HPDE6-E6E7 (cell line): ENCODE measurements around the gene PROP1.
"Not testable (repeated sequence)": the region's sequence is repeated elsewhere in the genome, so short reads cannot be mapped to it uniquely, and the experiment has no call there.

Experiments
- DNase-seq: peaks from one replicate; pipeline ENCODE4 v3.0.0; 2011; ENCODE audit warnings: missing footprints; ENCODE audit errors: extremely low spot score

PROP1 gene

GRCh38 chr5:177945145-177945544 lies 50.9 kb downstream of the PROP1 start:
- DNase-seq, result not testable (repeated sequence)

DNA sequence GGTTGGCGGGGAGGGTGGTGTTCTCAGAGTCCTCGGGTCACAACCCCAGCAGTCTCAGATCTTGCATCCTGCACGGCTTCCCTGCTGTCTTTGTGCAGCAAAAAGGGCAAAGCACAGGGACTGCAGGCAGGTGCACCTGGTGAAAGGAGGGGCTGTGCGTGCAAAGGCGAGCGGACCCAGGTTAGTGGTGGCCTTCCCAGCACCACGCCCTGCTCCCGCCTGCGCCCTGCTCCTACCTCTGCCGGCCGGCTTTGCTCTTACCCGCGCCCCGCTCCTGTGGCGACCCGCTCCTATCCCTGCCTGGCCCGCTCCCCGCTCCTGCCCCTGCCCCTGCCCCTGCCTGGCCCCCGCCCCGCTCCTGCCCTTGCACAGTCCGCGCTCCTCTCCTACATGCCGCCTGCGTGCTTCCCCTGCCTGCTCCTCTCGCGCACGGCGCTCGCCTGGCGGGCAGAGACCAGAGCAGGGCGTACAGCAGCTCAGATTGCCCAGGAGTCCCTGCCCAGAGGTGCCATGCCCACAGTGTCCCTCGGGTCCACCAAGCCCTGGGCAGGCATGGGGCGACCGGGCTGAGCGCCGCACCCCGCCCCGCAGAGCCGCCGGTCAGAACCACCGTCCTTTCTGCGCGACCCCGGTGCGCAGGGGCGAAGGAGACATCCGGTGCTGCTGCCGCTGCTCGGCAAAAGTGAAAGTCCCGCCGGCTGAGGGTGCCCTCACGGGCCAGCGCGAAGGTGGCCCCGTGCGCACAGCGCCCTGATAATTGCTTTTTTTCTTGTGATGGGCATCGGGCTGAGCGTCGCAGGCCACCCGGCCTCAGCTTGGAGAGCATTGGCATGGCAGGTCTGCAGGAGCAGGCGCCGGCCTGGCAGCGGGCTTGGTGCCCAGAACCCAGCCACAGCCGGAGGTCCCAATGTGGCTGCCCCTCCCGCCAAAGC lies 52.0 kb downstream of the PROP1 start:
- DNase-seq, result not testable (repeated sequence)

- DNase-seq, result not testable (repeated sequence)
Observed at GRCh38 chr5:177942896-177943295, 53.1 kb downstream of the PROP1 start.
